NB4 (cell line): ENCODE data around the gene ZXDA.
A peak's percentile ranks its signal among the peaks of the same experiment; 100 is the strongest.
"Not testable (repeated sequence)": the region's sequence is repeated elsewhere in the genome, so short reads cannot be mapped to it uniquely, and the experiment has no call there.

Source experiments
- DNase-seq: peaks from one replicate; pipeline ENCODE4 v3.0.0; 2010; ENCODE audit warnings: low read depth
- H3K4me3 ChIP-seq: one replicate; pipeline ENCODE4 v1.5.1; 2011; ENCODE audit warnings: mild to moderate bottlenecking, low read depth, low read length, moderate library complexity
- MYC ChIP-seq: IDR thresholded peaks from 2 replicates; pipeline ENCODE4 v1.6.1; 2011; ENCODE audit warnings: low read depth, low read length
- POLR2A ChIP-seq: IDR thresholded peaks from 2 replicates; pipeline ENCODE4 v1.6.1; 2011; ENCODE audit warnings: mild to moderate bottlenecking; ENCODE audit not compliant: insufficient read length; ENCODE audit errors: extremely low read depth
- TF ChIP-seq, protein P1 (sequence below): IDR thresholded peaks from one replicate; pipeline ENCODE4 v1.5.1; 2012; ENCODE audit warnings: low read depth, low read length
- TF ChIP-seq, protein P2 (sequence below): IDR thresholded peaks from 2 replicates; pipeline ENCODE4 v1.6.1; 2011; ENCODE audit warnings: low read depth, low read length

Gene ZXDA, protein sequence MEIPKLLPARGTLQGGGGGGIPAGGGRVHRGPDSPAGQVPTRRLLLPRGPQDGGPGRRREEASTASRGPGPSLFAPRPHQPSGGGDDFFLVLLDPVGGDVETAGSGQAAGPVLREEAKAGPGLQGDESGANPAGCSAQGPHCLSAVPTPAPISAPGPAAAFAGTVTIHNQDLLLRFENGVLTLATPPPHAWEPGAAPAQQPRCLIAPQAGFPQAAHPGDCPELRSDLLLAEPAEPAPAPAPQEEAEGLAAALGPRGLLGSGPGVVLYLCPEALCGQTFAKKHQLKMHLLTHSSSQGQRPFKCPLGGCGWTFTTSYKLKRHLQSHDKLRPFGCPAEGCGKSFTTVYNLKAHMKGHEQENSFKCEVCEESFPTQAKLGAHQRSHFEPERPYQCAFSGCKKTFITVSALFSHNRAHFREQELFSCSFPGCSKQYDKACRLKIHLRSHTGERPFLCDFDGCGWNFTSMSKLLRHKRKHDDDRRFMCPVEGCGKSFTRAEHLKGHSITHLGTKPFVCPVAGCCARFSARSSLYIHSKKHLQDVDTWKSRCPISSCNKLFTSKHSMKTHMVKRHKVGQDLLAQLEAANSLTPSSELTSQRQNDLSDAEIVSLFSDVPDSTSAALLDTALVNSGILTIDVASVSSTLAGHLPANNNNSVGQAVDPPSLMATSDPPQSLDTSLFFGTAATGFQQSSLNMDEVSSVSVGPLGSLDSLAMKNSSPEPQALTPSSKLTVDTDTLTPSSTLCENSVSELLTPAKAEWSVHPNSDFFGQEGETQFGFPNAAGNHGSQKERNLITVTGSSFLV

DNA sequence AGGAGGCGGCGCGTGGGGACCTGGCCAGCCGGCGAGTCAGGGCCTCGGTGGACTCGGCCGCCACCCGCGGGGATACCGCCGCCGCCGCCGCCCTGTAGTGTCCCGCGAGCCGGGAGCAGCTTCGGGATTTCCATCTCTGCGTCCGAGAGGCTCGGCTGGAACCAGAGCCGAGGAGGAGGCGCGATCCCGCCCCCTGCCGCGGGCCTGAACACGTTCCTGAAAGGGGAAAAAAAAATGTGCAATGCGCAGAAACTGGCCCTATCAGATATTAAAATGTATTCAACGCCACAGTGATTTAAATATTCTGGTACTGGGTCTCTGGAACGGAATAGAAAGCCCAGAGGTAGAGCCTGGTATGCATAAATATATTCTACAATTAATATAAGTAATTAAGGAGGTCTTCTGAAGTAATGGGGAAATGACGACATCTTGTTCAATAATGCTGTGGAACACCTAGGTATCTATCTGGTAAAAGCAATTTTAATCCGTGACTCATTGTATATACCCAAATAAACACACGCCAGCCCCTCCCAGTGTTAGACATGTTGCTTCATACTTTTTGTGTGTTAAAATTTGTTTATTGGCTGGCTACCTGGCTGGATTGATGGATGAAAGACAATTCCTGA, at the start of gene ZXDA:
Gene ZXDA (minus strand): TSS at position 172 of the 626 bp plus-strand sequence. CDS start 38 bp downstream, at position 134.
- H3K4me3 ChIP-seq: peak within 1 kb of the TSS; percentile 63
- not testable (repeated sequence) for DNase-seq

DNA sequence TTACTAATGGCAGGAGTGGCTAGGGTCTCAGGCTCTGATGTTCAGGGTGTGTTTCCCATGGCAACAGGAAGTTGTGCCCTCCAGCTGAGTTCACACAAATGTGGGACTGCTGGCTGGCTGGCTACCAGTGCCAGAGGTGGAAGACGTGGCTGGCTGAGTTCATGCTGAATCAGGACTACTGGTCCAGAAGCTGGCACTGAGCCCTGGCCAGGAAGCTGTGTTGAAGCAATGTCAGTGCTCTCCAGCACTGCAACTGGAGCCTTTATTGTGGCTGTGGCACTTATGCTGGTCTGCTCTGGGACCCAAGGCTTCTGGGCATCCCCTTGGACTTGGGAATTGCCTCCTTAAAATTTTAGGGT, 42.0 kb upstream of the ZXDA start:
- TF ChIP-seq, protein P1, sequence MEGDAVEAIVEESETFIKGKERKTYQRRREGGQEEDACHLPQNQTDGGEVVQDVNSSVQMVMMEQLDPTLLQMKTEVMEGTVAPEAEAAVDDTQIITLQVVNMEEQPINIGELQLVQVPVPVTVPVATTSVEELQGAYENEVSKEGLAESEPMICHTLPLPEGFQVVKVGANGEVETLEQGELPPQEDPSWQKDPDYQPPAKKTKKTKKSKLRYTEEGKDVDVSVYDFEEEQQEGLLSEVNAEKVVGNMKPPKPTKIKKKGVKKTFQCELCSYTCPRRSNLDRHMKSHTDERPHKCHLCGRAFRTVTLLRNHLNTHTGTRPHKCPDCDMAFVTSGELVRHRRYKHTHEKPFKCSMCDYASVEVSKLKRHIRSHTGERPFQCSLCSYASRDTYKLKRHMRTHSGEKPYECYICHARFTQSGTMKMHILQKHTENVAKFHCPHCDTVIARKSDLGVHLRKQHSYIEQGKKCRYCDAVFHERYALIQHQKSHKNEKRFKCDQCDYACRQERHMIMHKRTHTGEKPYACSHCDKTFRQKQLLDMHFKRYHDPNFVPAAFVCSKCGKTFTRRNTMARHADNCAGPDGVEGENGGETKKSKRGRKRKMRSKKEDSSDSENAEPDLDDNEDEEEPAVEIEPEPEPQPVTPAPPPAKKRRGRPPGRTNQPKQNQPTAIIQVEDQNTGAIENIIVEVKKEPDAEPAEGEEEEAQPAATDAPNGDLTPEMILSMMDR: no peak
- no peak for TF ChIP-seq MYC
- TF ChIP-seq, protein P2, sequence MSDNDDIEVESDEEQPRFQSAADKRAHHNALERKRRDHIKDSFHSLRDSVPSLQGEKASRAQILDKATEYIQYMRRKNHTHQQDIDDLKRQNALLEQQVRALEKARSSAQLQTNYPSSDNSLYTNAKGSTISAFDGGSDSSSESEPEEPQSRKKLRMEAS: no peak
- TF ChIP-seq POLR2A: no peak
- H3K4me3 ChIP-seq: no peak overlapping the region
- DNase-seq: no peak

DNA sequence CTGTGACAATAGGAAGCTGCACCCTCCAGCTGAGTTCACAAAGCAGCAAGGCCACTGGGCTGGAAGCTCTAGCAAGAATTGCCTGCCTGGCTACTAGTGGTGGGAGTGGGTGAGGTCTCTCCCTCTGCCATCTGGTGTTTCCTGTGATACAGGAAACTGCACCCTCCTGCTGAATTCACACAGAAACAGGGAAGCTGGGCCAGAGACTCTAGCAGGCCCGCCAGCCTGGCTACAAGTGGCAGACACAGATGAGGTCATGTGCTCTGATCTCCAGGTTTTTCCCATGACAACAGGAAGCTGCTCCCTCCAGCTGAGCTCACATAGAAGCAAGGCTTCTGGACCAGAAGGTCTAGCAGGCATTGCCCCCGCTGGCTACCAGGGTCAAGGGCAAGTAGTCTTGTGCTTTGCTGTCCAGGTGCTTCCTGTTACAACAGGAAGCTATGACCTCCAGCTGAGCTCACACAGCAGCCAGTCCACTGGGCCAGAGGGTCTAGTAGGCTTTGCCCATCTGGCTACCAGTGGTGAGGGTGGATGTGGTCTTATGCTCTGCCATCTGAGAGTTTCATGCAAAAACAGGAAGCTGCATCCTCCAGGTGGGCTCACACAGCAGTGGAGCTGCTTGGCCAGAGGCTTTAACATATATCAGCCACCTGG, 41.5 kb upstream of the ZXDA start:
- DNase-seq: peak; percentile 7
- TF ChIP-seq, protein P1: no peak
- TF ChIP-seq POLR2A (no peak), MYC (no peak)
- TF ChIP-seq, protein P2: no peak
- no peak overlapping the region for H3K4me3 ChIP-seq

DNA sequence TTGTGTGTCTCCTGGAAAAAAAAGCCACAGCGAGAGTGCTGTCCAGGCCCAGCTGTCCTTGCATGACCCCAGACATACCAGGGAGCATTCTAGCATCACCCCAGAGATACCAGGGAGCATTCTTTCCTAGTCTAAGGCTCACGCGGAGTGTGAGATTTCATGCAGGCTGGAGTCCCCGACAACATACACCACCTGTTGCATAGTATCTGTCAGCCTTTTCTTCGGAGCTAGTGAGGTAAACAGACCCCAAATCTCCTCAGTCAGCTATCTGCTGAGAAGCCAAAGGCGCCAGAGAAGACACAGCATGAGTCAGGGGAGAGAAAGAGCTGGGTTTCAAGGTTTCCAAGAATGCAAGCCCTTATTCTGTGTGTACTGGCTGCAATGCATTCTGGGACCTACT, 23.1 kb upstream of the ZXDA start:
- no peak overlapping the region for H3K4me3 ChIP-seq
- TF ChIP-seq MYC (no peak), POLR2A (no peak)
- TF ChIP-seq, protein P1: no peak
- TF ChIP-seq, protein P2: no peak
- no peak for DNase-seq

DNA sequence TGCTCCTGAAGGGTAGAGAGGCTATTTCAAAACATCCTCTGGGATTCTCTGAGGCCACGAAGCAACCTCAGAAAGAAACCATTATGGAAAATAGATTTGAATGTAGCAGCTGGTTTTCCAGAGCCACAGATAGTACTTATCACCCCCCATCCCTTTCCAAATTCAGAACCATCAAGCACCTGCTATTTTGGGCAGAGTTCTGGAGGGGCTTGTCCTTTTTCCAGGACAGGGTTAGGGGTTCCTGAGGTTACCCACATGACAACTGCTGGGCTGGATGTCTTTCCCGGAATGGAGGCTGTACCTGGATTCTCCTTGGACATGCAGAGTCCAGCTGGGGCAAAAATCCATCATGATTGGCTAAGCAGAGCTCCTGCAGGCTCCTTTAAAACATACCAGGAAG, 22.0 kb upstream of the ZXDA start:
- no peak for TF ChIP-seq POLR2A
- no peak for TF ChIP-seq MYC
- TF ChIP-seq, protein P2: no peak
- TF ChIP-seq, protein P1: no peak
- H3K4me3 ChIP-seq: no peak overlapping the region
- no peak for DNase-seq

DNA sequence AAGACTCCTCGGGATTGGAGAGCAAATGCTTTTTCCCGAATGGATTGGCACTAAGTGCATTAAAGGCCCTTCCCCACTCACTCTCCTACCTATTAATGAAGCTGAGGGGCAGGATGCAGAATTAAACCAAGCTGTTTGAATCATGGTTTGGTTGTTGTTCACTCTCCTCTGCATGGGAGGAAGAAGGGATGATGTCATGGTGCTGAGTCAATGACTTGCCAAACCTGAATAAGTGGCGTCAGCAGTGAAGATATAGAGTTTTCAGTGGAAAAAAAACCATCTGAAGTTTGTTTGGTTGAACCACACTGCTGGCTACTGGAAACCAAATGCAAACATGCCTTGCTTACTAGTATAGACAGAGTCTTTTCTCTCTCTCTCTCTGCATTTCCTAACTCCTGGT, 19.8 kb upstream of the ZXDA start:
- no peak for DNase-seq
- no peak for TF ChIP-seq MYC
- TF ChIP-seq POLR2A: no peak
- TF ChIP-seq, protein P1: no peak
- TF ChIP-seq, protein P2: no peak
- H3K4me3 ChIP-seq: no peak overlapping the region
